Ectodermal cell (in vitro differentiated cells): ENCODE data around the gene SEMA3B. TPM values are rescaled to one million over a fixed set of nuclear protein-coding genes. Genes with fewer than 3 reads are reported as not detected.

ENCODE experiments used
- H3K27ac ChIP-seq: 2 replicates; pipeline ENCODE4 v1.7.0; 2013; ENCODE audit warnings: mild to moderate bottlenecking, low read depth, low read length; ENCODE audit not compliant: insufficient read depth, poor library complexity, severe bottlenecking
- H3K27me3 ChIP-seq: 2 replicates; pipeline ENCODE4 v1.7.0; 2013; ENCODE audit warnings: mild to moderate bottlenecking, low read length; ENCODE audit not compliant: insufficient read depth, control insufficient read depth, poor library complexity, severe bottlenecking
- H3K36me3 ChIP-seq: one replicate; pipeline ENCODE4 v1.7.0; 2013; ENCODE audit warnings: low read length; ENCODE audit not compliant: control insufficient read depth, insufficient read depth
- H3K4me1 ChIP-seq: one replicate; pipeline ENCODE4 v1.7.0; 2013; ENCODE audit warnings: low read length; ENCODE audit not compliant: control insufficient read depth, insufficient read depth
- H3K4me3 ChIP-seq: 2 replicates; pipeline ENCODE4 v1.7.0; 2013; ENCODE audit warnings: low read depth, low read length, control low read depth; ENCODE audit not compliant: insufficient read depth
- H3K9me3 ChIP-seq: 2 replicates; pipeline ENCODE4 v1.7.0; 2013; ENCODE audit warnings: mild to moderate bottlenecking, low read length, moderate library complexity; ENCODE audit not compliant: control insufficient read depth
- WGBS, 2 experiments: methylation state at CpG; one replicate each; pipeline ENCODE4 v1.1.7; 2013; ENCODE audit warnings: missing lambda C conversion rate in 2 of 2; 5-methylcytosine and 5-hydroxymethylcytosine counted together
- polyA plus RNA-seq, 4 experiments: library from polyadenylated mRNA; stranded (reverse); fragments of 50-300 nt; gene quantifications; one replicate each; pipeline ENCODE4 v1.2.3, GENCODE V29; 2013

Gene SEMA3B
- 17.9 TPM for polyA plus RNA-seq (2013, experiment 1 of 4)
- polyA plus RNA-seq (2013, experiment 2 of 4) = 19.8 TPM
- 13.0 TPM for polyA plus RNA-seq (2013, experiment 3 of 4)
- 18.3 TPM for polyA plus RNA-seq (2013, experiment 4 of 4)

GRCh38 chr3:50268703-50269451 is at the start of gene SEMA3B:
Gene SEMA3B (plus strand): TSS chr3:50269147. CDS start chr3:50269241, 94 bp downstream.
- peaks cover 10% of the 10 kb centered on the region for H3K27me3 ChIP-seq
- H3K36me3 ChIP-seq = no peaks in the 10 kb centered on the region
- peaks cover 58% of the 10 kb centered on the region for H3K4me1 ChIP-seq
- WGBS, 2 experiments = 62 to 65% methylated on average over 21 of the region's 21 CpGs
- H3K27ac ChIP-seq = no peak within 1 kb of the TSS
- H3K4me3 ChIP-seq = peak within 1 kb of the TSS; percentile 8
- H3K9me3 ChIP-seq = no peaks in the 10 kb centered on the region

- Histone ChIP-seq H3K27ac (no peak overlapping the region), H3K4me3 (no peak overlapping the region), H3K27me3 (no peaks in the 10 kb centered on the region), H3K36me3 (no peaks in the 10 kb centered on the region), H3K4me1 (peaks cover 9% of the 10 kb centered on the region), H3K9me3 (no peaks in the 10 kb centered on the region)
- WGBS, 2 experiments = 94 to 95% methylated on average over 5 of the region's 5 CpGs
These were observed 49.7 kb upstream of the SEMA3B start for GRCh38 chr3:50219285-50219684.

GRCh38 chr3:50220109-50220508 is 48.8 kb upstream of the SEMA3B start:
- H3K27ac ChIP-seq = no peak overlapping the region
- no peak overlapping the region for H3K4me3 ChIP-seq
- H3K36me3 ChIP-seq = no peaks in the 10 kb centered on the region
- WGBS, 2 experiments = 88 to 90% methylated on average over 6 of the region's 6 CpGs
- no peaks in the 10 kb centered on the region for H3K9me3 ChIP-seq
- peaks cover 9% of the 10 kb centered on the region for H3K4me1 ChIP-seq
- no peaks in the 10 kb centered on the region for H3K27me3 ChIP-seq

- H3K27ac ChIP-seq = no peak overlapping the region
- 89% methylated on average over 4 of the region's 4 CpGs for WGBS, 2 experiments
- no peak overlapping the region for H3K4me3 ChIP-seq
- H3K36me3 ChIP-seq = no peaks in the 10 kb centered on the region
- peaks cover 9% of the 10 kb centered on the region for H3K4me1 ChIP-seq
- H3K9me3 ChIP-seq = no peaks in the 10 kb centered on the region
- H3K27me3 ChIP-seq = no peaks in the 10 kb centered on the region
These were observed 47.9 kb upstream of the SEMA3B start for GRCh38 chr3:50221051-50221410.

GRCh38 chr3:50221411-50222168 is 47.4 kb upstream of the SEMA3B start:
- H3K4me1 ChIP-seq = peaks cover 9% of the 10 kb centered on the region
- H3K9me3 ChIP-seq = no peaks in the 10 kb centered on the region
- peaks cover 5% of the 10 kb centered on the region for H3K27me3 ChIP-seq
- H3K4me3 ChIP-seq = no peak overlapping the region
- H3K36me3 ChIP-seq = no peaks in the 10 kb centered on the region
- WGBS, 2 experiments = 71 to 74% methylated on average over 12 of the region's 12 CpGs
- no peak overlapping the region for H3K27ac ChIP-seq

- Histone ChIP-seq H3K36me3 (no peaks in the 10 kb centered on the region), H3K9me3 (no peaks in the 10 kb centered on the region), H3K27ac (no peak overlapping the region), H3K4me1 (peaks cover 9% of the 10 kb centered on the region), H3K4me3 (no peak overlapping the region), H3K27me3 (peaks cover 11% of the 10 kb centered on the region)
- WGBS, 2 experiments = 83 to 92% methylated on average over 1 of the region's 1 CpG
These were observed 46.8 kb upstream of the SEMA3B start for GRCh38 chr3:50222169-50222528.

GRCh38 chr3:50224639-50225038 is 44.3 kb upstream of the SEMA3B start:
- Histone ChIP-seq H3K27me3 (peaks cover 12% of the 10 kb centered on the region), H3K4me3 (no peak overlapping the region), H3K36me3 (no peaks in the 10 kb centered on the region), H3K27ac (no peak overlapping the region), H3K4me1 (peaks cover 13% of the 10 kb centered on the region), H3K9me3 (no peaks in the 10 kb centered on the region)
- 72 to 77% methylated on average over 5 of the region's 5 CpGs for WGBS, 2 experiments

- Histone ChIP-seq H3K9me3 (no peaks in the 10 kb centered on the region), H3K27ac (no peak overlapping the region), H3K27me3 (peaks cover 12% of the 10 kb centered on the region), H3K36me3 (no peaks in the 10 kb centered on the region), H3K4me3 (peak overlapping the region; percentile 74), H3K4me1 (peaks cover 19% of the 10 kb centered on the region)
- WGBS, 2 experiments = 3% methylated on average over 40 of the region's 40 CpGs
These were observed 42.0 kb upstream of the SEMA3B start for GRCh38 chr3:50226888-50227389.

- Histone ChIP-seq H3K27me3 (peaks cover 12% of the 10 kb centered on the region), H3K27ac (peak overlapping the region; percentile 76), H3K4me3 (peak overlapping the region; percentile 74), H3K4me1 (peaks cover 24% of the 10 kb centered on the region), H3K9me3 (no peaks in the 10 kb centered on the region), H3K36me3 (no peaks in the 10 kb centered on the region)
- 0 to 1% methylated on average over 51 of the region's 51 CpGs for WGBS, 2 experiments
These were observed 41.4 kb upstream of the SEMA3B start for GRCh38 chr3:50227390-50228183.
